Hepatocyte (in vitro differentiated cells): ENCODE measurements around the gene PLCL2. TPM values are rescaled to one million over a fixed set of nuclear protein-coding genes. Genes with fewer than 3 reads are reported as not detected.

Source experiments
- DNase-seq: peaks from one replicate; pipeline ENCODE4 v3.0.0-alpha.2; 2016; ENCODE audit warnings: low spot score
- H2AFZ ChIP-seq: fragments of 200-600 bp; sonication (generic); 2 replicates; pipeline ENCODE4 v1.6.0; 2016; ENCODE audit warnings: antibody characterized with exemption, mild to moderate bottlenecking
- H3K27ac ChIP-seq: fragments of 200-600 bp; sonication (generic); 2 replicates; pipeline ENCODE4 v1.5.1; 2016; ENCODE audit warnings: mild to moderate bottlenecking
- H3K27me3 ChIP-seq: fragments of 200-600 bp; sonication (generic); 2 replicates; pipeline ENCODE4 v1.6.1; 2016
- H3K36me3 ChIP-seq: fragments of 200-600 bp; sonication (generic); replicated peaks from 2 replicates; pipeline ENCODE4 v1.5.1; 2016; ENCODE audit warnings: low read depth; ENCODE audit not compliant: insufficient read depth
- H3K4me1 ChIP-seq: fragments of 200-600 bp; sonication (generic); 2 replicates; pipeline ENCODE4 v1.5.1; 2016; ENCODE audit warnings: mild to moderate bottlenecking, moderate library complexity; ENCODE audit not compliant: insufficient read depth
- H3K4me2 ChIP-seq: fragments of 200-600 bp; sonication (generic); 2 replicates; pipeline ENCODE4 v1.6.0; 2016
- H3K4me3 ChIP-seq: fragments of 200-600 bp; sonication (generic); 2 replicates; pipeline ENCODE4 v1.5.1; 2016; ENCODE audit warnings: mild to moderate bottlenecking
- H3K79me2 ChIP-seq: fragments of 200-600 bp; sonication (generic); 2 replicates; pipeline ENCODE4 v1.6.0; 2017; ENCODE audit warnings: mild to moderate bottlenecking
- H3K9me2 ChIP-seq: fragments of 200-600 bp; sonication (generic); replicated peaks from 2 replicates; pipeline ENCODE4 v1.6.0; 2017; ENCODE audit warnings: mild to moderate bottlenecking; ENCODE audit not compliant: insufficient read depth
- H3K9me3 ChIP-seq: fragments of 200-600 bp; sonication (generic); 2 replicates; pipeline ENCODE4 v1.5.1; 2016; ENCODE audit warnings: low read depth, mild to moderate bottlenecking
- H4K20me1 ChIP-seq: fragments of 200-600 bp; sonication (generic); 2 replicates; pipeline ENCODE4 v1.6.0; 2016; ENCODE audit warnings: mild to moderate bottlenecking; ENCODE audit not compliant: insufficient read depth, poor library complexity, severe bottlenecking
- CTCF ChIP-seq: fragments of 200-600 bp; sonication (generic); IDR thresholded peaks from 2 replicates; pipeline ENCODE4 v1.5.1; 2016; ENCODE audit warnings: antibody characterized with exemption, mild to moderate bottlenecking; ENCODE audit not compliant: poor library complexity
- EZH2 ChIP-seq: fragments of 200-600 bp; sonication (generic); IDR thresholded peaks from 2 replicates; pipeline ENCODE4 v1.6.1; 2016; ENCODE audit warnings: antibody characterized with exemption, mild to moderate bottlenecking, borderline replicate concordance
- EZH2phosphoT487 ChIP-seq: fragments of 200-600 bp; sonication (generic); IDR thresholded peaks from one replicate; pipeline ENCODE4 v1.6.1; 2018; ENCODE audit warnings: antibody characterized with exemption, mild to moderate bottlenecking, low read depth, moderate library complexity; ENCODE audit not compliant: unreplicated experiment, severe bottlenecking
- WGBS: methylation state at CpG from one replicate; pipeline ENCODE4 v1.1.6; 2016; ENCODE audit warnings: low lambda C conversion rate; ENCODE audit errors: missing lambda C conversion rate; 5-methylcytosine and 5-hydroxymethylcytosine counted together
- polyA plus RNA-seq: library from polyadenylated mRNA; unstranded; fragments of >200 nt; fragmentation: Nextera tagmentation; extraction: Ambion mirVana; gene quantifications from 2 replicates; pipeline ENCODE4 v1.2.1, GENCODE V29; 2016
- total RNA-seq: library from RNA; depleted of rRNA; stranded (reverse); fragments of >200 nt; gene quantifications from 2 replicates; pipeline ENCODE4 v1.2.3, GENCODE V29; 2014

PLCL2 gene
- total and polyA plus RNA-seq, 2 experiments from 2014 or later = 3.2 to 14.2 TPM

- no peak for DNase-seq
- Histone ChIP-seq H4K20me1 (no peaks in the 10 kb centered on the region), H2AFZ (no peak overlapping the region), H3K36me3 (no peaks in the 10 kb centered on the region), H3K4me3 (no peak overlapping the region), H3K4me1 (no peaks in the 10 kb centered on the region), H3K4me2 (no peak overlapping the region), H3K9me3 (no peaks in the 10 kb centered on the region), H3K27me3 (no peaks in the 10 kb centered on the region), H3K27ac (no peak overlapping the region), H3K9me2 (no peaks in the 10 kb centered on the region), H3K79me2 (peaks cover 45% of the 10 kb centered on the region)
- TF ChIP-seq CTCF (no peak), EZH2phosphoT487 (no peak), EZH2 (no peak)
- WGBS = 80% methylated on average over 9 of the region's 9 CpGs
Observed at GRCh38 chr3:16888785-16889607, 4.2 kb downstream of the PLCL2 start.

GRCh38 chr3:16890597-16891333 is 6.0 kb downstream of the PLCL2 start:
- no peaks in the 10 kb centered on the region for H4K20me1 ChIP-seq
- no peak overlapping the region for H3K4me3 ChIP-seq
- WGBS = 56% methylated on average over 5 of the region's 5 CpGs
- no peaks in the 10 kb centered on the region for H3K27me3 ChIP-seq
- no peak overlapping the region for H3K27ac ChIP-seq
- H2AFZ ChIP-seq = no peak overlapping the region
- H3K4me2 ChIP-seq = no peak overlapping the region
- no peaks in the 10 kb centered on the region for H3K36me3 ChIP-seq
- no peaks in the 10 kb centered on the region for H3K4me1 ChIP-seq
- TF ChIP-seq EZH2 (no peak), CTCF (no peak)
- no peak for DNase-seq
- no peaks in the 10 kb centered on the region for H3K9me2 ChIP-seq
- peaks cover 61% of the 10 kb centered on the region for H3K79me2 ChIP-seq
- no peaks in the 10 kb centered on the region for H3K9me3 ChIP-seq

- H3K27me3 ChIP-seq = no peaks in the 10 kb centered on the region
- H3K9me2 ChIP-seq = no peaks in the 10 kb centered on the region
- no peak overlapping the region for H3K4me2 ChIP-seq
- TF ChIP-seq EZH2 (no peak), CTCF (no peak), EZH2phosphoT487 (no peak)
- H3K79me2 ChIP-seq = peaks cover 53% of the 10 kb centered on the region
- H3K4me1 ChIP-seq = peaks cover 20% of the 10 kb centered on the region
- WGBS = 92% methylated on average over 1 of the region's 1 CpG
- H4K20me1 ChIP-seq = no peaks in the 10 kb centered on the region
- H3K36me3 ChIP-seq = no peaks in the 10 kb centered on the region
- H3K4me3 ChIP-seq = no peak overlapping the region
- DNase-seq = no peak
- H2AFZ ChIP-seq = no peak overlapping the region
- H3K27ac ChIP-seq = no peak overlapping the region
- H3K9me3 ChIP-seq = no peaks in the 10 kb centered on the region
Observed at GRCh38 chr3:16893618-16894200, 9.0 kb downstream of the PLCL2 start.
